Hematopoietic multipotent progenitor cell treated with erythropoietin and hydrocortisone succinate and interleukin-3 and kit ligand, for 15 days (in vitro differentiated cells): ENCODE data around the gene PHACTR4.
"Not testable (repeated sequence)": the region's sequence is repeated elsewhere in the genome, so short reads cannot be mapped to it uniquely, and the experiment has no call there.

Experiments used
- DNase-seq: peaks from one replicate; pipeline ENCODE4 v3.0.0-alpha.2; 2015; ENCODE audit warnings: low spot score

PHACTR4 gene

DNA sequence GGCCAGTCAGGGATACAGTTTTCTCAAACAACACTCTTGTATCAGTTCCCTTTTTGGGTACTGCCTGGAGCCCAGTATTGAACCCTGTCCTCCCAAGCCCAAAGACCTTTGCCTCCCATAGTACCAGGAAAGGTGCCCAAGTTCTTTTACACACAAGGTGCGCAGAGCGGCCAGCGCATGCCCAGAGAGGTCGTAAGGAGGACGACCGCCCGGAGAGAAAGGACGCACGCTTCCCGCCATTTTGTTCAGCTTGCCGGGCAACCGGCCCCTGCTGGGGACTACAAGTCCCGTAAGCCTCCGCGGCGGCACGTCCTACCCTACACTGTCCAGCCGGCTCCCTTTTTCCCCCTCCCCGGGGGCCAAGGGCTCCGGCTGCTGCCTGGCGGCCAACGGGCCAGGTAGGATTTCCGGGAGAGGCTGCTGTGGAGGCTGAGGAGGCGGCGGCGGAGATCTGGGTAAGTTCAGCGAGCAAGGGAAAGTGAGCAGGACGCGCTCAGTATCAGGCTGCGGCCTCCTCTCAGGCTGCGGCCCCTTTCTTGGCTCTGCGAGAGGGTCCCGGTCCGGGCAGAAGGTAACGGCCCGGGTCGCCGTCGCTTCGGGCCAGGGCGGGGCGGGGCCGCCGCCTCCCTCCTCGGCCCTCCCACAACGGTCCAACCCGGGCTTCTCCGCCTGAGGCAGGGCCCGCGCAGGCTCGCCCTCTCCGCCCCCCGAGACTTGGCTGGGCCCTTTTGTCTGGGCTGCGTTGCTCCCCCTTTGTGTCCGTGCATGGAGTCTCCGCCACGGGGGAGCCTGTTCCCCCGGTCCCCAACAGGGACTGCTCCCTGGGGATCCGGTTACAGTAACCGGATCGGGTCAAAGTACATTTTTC, at the start of gene PHACTR4:
Gene PHACTR4, plus strand, starts transcription at position 370 of the 868 bp plus-strand sequence. CDS start 37,708 bp downstream, outside the sequence.
- peak; percentile 79 for DNase-seq

DNA sequence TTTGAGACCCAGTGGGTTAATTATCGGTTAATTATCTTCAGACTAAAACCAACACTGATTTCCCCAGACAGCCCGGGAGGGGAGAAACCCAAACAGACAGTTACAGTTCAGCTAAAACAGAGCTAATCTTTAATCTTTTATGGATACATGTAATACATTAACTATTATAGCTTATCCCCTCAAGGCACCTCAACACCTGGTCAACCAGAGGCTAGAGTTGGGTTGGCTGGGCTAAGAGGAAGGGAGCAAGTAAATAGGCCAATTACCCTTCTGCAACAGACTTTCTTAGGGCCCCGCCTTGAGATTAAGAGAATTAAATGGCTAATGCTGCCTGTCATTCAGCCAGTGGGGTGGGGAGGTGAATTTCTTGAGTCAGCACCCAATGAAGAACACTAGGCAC, 47.3 kb upstream of the PHACTR4 start:
- no peak for DNase-seq

DNA sequence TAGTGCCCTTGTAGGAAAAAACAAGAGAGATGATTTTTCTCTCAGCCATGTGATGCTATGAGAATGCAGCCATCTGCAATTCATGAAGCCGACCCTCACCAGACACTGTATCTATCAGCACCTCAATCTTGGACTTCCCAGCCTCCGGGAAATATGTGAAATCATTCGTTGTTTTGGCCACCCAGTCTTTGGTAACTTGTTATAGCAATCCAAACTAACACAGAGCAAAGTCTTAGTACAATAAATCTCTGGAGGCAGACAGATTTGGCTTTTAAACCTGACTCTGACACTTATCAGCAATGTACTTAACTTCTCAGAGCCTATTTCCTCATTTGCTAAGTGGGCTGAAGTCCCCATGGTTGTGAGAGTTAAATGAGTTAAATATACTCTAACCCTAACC, 45.8 kb upstream of the PHACTR4 start:
- no peak for DNase-seq

DNA sequence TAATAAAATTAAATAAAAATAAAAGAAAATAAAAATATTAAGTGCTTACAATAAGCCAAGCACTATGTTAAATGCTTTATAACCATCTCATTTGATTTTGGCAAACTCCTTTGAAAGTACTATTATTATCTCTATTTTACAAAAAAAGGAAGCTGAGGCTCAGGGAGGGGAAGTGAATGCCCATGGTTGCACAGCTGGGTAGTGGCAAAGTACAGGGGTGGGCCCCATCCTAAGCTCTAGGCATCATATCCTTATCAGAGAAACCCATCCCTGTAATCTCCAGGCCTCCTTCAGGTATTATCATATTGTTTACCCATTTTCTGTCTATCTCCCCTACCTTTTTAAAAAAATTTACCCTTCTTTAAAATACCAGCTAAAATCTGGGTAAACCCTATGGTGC, 43.0 kb upstream of the PHACTR4 start:
- DNase-seq: no peak

DNA sequence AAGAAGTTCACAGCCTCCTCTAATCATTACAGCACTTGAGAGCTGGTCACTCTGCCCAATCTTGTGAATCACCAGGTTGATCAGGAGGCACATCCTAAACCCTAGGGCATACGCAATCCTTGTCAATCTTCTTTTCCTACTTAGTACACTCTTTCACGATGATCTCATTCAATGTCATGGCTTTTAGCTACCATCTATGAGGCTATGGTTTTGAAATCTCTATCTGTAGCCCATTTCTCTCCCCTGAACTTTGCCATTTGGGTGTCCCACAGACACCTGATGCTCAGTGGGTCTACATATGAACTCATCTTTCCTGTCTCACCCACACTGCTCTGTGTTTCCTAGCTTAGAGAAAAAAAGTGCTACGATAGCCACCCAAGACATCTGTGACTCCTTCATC, 42.6 kb upstream of the PHACTR4 start:
- no peak for DNase-seq

DNA sequence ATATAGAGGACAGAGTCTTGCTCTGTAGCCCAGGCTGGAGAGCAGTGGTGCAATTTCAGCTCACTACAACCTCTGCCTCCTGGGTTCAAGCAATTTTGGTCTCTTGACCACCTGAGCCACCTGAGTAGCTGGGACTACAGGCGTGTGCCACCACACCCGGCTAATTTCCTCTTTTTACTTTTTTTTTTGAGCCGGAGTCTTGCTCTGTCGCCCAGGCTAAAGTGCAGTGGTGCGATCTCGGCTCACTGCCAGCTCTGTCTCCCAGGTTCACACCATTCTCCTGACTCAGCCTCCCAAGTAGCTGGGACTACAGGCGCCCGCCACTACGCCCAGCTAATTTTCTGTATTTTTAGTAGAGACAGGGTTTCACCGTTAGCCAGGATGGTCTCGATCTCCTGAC, 42.1 kb upstream of the PHACTR4 start:
- not testable (repeated sequence) for DNase-seq

DNA sequence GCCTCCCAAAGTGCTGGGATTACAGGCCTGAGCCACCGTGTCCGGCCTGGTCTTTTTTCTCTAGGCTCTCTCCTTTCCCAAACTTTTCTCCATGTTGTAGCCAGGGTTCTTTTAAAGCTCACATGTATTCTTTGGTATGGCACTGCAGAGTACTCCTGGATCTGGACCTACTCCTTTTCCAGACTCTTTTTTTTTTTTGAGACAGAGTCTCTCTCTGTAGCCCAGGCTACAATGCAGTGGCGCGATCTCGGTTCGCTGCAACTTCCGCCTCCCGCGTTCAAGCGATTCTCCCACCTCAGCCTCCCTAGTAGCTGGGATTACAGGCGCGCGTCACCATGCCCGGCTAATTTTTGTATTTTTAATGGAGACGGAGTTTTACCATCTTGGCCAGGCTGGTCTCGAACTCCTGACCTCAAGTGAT, 41.3 kb upstream of the PHACTR4 start:
- no peak for DNase-seq

DNA sequence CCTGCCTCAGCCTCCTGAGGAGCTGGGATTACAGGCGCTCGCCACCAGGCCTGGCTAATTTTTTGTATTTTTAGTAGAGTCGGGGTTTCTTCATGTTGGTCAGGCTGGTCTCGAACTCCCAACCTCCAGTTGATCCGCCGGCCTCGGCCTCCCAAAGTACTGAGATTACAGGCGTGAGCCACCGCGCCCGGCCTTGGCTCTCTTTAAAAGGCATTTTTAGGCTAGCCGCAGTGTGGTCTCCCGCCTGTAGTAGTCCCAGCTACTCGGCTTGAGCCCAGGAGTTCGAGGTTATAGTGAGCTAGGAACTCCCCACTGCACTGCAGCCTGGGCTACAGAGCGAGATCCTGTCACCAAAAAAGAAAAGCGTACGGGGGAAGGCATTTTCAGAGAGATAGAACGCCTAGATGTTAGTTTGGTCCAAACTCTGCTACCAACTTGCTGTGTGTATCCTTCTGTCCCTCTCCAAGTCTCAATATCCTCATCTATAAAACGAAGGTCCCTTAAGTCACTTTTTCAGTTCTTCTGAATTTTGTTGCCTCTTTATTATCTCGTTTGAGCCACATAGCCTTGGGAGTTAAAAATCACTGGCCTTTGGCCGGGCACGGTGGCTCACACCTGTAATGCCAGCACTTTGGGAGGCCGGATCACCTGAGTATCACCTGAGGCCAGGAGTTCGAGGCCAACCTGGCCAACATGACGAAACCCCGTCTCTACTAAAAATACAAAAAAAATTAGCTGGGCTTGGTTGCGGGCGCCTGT, 40.0 kb upstream of the PHACTR4 start:
- no peak for DNase-seq

DNA sequence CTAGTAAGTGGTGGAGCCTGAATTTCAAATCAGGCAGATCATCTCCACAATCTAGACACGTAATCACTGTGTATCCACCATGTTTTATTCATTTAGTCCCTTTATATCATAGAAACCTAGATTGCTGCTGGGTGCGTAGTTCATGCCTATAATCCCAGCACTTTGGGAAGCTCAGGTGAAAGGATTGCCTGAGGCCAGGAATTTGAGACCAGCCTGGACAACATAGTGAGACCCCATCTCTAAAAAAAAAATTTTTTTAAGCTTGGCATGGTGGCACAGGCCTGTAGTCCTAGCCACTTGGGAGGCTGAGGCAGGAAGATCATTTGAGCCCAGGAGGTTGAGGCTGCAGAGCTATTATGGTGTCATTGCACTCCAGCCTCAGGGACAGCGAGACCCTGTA, 30.6 kb upstream of the PHACTR4 start:
- DNase-seq: no peak

DNA sequence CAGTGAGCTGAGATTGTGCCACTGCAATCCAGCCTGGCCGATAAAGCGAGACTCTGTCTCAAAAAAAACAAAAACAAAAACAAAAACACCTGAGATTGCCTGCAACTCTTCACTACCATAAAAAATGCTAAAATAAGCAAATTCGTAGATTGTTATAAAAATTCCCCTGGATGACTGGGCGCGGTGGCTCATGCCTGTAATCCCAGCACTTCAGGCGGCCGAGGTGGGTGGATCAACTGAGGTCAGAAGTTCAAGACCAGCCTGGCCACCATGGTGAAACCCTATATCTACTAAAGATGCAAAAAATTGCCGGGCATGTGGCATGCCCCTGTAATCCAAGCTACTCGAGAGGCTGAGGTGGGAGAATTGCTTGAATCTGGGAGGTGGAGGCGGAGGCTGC, 30.0 kb upstream of the PHACTR4 start:
- DNase-seq: no peak

DNA sequence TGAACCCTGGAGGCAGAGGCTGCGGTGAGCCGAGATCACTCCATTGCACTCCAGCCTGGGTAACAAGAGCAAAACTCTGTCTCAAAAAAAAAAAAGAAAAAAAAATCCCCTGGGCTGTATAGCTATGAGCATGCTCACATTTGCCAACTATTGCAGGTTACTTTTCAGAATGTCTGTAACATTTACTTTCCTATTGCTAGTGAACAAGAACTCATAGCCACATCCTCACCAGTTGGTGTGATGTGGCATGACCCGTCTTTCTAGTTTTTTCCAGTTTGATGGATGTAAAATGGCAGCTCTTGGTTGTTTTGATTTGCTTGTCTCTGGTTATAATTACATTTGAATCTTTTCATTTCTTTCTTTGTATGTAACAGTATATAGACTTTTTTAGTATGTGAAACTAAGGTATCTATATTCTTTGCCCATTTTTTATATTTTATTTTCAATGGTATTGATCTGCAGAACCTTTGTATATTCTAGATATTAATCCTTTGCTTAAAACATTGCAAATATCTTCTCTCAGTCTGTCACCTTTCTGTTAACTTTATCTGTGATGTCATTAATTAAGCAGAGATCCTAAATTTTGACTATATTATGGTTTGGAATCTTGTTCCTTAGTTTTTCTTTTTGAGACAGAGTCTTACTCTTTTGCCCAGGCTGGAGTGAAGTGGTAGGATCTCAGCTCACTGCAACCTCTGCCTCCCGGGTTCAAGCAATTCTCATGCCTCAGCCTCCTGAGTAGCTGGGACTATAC, 29.1 kb upstream of the PHACTR4 start:
- DNase-seq: no peak

DNA sequence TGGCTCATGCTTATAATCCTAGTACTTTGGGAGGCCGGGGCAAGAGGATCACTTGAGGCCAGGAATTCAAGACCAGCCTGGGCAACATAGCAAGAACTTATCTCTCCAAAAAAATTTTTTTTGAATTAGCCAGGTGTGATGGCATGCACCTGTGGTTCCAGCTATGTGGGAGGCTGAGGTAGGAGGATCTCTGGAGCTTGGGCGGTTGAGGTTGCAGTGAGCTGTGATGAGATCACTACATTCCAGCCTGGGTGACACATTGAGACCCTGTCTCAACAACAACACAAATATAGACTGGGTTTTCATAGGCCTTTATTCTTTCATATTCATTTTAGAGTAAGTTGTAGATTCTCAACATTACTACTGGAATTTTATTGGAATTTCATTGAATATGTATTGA, 27.9 kb upstream of the PHACTR4 start:
- DNase-seq: no peak

DNA sequence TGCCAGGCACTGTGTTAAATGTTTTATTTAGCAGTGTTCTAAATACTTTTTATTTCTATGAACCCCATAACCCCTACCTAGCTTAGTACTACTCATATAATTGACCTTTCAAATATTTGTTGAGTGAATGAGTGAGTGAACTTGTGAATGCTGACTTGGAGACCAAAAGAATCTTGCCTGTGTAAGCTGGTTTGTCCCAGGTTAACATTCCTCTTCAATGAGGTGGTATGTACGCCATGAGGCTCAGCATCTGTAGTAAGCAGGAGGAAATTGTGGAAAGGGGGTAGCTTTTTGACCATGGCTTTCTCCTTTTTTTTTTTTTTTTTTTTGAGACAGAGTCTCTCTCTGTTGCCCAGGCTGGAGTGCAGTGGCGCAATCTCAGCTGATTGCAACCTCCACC, 26.1 kb upstream of the PHACTR4 start:
- DNase-seq: no peak

DNA sequence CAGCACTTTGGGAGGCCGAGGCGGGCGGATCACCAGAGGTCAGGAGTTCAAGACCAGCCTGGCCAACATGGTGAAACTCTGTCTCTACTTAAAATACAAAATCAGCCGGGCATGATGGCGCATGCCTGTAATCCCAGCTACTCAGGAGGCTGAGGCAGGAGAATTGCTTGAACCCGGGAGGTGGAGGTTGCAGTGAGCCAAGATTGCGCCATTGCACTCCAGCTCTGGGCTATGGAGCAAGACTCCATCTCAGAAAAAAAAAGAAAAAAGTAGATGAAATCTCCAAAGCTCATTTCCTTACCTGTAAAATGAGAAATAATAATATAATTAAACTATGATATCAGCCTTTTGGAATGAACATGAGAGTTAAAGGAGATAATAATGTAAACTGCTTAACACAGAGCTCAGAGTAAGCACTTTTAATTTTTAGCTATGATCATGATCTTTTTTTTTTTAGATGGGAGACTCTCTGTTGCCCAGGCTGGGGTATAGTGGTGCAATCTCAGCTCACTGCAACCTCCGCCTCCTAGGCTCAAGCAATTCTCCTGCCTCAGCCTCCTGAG, 16.2 kb upstream of the PHACTR4 start:
- DNase-seq: not testable (repeated sequence)

DNA sequence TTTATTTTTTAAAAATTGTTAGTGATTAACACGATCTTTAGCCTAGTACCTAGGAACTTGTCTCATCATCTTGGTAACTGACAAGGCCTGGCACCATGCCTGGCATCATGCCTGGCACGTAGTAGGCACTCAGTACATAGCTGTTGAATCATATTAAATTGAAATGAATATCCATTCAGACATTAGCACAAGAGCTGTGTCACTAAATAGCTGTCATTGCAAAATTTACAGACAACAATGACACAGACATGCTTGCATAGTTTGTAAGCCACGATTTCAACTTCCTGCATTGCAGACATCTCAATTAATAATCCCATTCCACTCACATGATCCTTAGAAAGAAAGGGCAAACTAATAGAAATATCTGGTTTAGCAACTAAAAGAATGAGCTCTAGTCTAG, 15.4 kb upstream of the PHACTR4 start:
- no peak for DNase-seq

DNA sequence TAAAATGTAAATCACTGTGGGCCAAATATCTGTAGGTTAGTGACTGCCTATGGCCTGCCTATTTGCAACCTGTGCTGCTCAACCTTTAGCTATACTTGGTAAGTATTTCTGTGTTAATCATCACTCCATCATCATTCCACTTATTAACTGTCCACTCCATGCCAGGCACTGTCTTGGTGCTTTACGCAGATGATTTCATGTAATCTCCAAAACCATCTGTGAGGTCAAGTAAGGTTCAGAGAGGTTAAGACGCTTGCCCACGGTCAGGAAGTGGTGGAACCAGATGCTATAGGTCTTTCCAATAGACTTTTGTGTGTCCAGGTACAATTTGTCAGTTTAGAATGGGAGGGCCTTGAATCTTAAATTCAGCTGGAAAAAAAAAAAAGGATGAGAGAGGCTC, 10.8 kb upstream of the PHACTR4 start:
- no peak for DNase-seq

DNA sequence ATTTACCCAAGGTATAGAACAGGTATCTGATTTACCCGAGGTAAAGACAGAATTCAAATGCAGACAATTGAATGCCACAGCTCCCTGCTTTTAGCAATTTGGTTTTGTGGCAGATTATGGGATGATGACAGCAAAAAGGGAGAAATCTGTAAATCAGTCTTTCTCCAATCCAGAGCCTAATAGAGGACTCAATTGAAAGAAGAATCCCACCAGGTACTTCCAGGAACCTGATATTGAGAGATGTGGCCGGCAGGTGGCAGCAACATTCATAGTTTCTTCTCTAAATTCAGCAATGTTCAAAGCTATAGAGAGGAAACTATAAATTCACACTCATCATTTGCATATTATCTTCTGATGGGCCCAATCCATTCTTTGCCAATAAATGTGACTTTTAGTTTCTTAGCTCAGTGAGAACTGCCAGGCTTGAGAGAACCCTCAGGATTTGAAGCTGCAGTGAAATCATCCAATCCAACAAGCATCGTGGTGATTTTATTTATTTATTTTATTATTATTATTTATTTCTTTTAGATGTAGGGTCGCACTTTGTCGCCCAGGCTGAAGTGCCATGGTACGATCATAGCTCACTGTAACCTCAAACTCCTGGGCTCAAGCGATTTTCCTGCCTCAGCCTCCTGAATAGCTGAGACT, 9.8 kb upstream of the PHACTR4 start:
- DNase-seq: peak; percentile 78

DNA sequence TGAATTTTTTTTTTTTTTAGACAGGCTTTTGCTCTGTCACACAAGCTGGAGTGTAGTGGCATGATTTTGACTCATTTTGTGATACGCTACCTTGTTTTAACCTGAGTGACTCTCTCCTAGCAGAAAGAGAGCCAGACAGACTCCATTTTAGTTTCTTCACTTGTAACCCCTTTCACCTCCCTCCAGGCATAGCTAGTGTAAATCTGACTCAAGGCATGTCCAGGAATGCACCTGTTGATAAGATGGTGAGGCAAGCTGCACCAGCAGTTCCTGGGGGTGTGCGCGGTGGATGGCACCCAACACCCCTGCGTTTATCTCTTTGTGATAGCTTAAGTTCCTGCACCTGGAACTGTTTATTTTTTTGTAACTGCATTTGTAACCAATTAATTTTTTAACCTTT, 4.7 kb upstream of the PHACTR4 start:
- DNase-seq: no peak

DNA sequence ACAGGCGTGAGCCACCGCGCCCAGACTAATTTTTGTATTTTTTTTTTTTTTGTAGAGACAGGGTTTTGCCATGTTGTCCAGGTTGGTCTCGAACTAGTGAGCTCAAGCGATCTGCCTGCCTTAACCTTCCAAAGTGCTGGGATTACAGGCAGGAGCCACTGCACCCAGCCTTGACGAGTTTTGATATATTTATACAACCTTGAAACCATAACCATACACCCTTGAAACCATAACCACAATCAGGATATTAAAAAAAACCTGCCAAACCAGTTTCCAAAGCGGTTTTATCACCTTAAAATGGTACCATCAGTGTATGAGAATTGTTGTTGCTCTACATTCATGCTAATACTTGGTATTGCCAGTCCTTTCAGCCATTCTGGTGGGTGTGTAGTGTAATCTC, 3.7 kb upstream of the PHACTR4 start:
- DNase-seq: no peak

DNA sequence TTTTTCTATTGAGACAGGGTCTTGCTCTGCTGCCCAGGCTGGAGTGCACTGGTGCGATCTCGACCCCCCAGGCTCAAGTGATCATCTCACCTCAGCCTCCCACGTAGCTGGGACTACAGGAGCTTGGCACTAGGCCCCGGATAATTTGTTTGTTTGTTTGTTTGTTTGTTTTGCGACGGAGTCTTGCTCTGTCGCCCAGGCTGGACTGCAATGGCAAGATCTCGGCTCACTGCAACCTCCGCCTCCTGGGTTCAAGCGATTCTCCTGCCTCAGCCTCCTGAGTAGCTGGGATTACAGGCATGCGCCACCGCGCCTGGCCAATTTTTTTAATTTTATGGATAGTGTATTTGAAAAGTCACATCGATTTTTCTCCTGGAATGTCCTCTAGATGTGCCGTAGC, 932 bp upstream of the PHACTR4 start:
- not testable (repeated sequence) for DNase-seq

DNA sequence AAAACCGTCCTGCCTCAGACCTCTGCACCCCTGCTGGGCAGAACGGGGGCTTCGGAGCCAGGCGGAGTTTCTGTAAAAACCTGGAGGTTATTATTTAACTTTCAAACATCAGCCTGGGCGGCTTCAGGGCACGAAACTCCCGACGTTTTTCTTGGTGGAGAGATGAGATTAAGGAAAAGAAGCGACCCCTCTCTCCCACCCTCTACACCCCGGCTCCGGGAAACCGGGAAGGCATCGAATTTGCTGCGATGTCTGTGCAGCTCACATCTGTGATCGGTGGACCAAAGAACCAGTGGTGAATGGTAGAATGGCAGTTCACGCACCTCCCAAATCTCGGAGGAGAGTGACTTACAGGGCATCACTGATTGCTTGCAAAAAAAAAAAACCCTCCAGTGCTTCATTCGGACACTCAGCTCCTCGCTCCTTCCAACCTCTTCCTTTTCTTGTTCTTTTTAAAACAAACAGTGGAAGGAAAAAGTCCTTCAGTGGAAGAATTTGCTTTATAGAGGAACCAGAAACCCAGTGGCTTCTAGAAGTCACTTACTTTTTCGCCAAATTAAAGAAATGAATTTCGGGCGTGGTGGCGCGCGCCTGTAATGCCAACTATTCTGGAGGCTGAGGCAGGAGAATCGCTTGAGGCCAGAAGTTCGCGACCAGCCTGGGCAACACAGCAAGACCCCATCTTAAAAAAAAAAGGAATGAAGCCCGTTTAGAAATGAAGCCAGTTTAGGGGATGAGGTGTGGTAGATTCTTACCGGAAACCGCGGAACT, 884 bp downstream of the PHACTR4 start:
- no peak for DNase-seq
